ENCODE data around the gene PLPP1. TPM values are rescaled to one million over a fixed set of nuclear protein-coding genes. Genes with fewer than 3 reads are reported as not detected.

PLPP1 gene
- total and polyA plus RNA-seq, 2 experiments from 2014 or later = 63.5 to 78.6 TPM

- no peak overlapping the region for H2AFZ ChIP-seq
- in situ Hi-C loops (cut with MboI) = no loop called here
- H3K9me2 ChIP-seq (ENCODE audit: insufficient read depth) = no peaks in the 10 kb centered on the region
- TF ChIP-seq EZH2 (IDR thresholded peaks at IDR 0.05; ENCODE audit: insufficient read depth, poor library complexity, severe bottlenecking) (no peak), EZH2phosphoT487 (IDR thresholded peaks at IDR 0.05; ENCODE audit: insufficient read depth, low read depth) (no peak)
- peak overlapping the region; percentile 70 for H3K27ac ChIP-seq
- no peaks in the 10 kb centered on the region for H4K20me1 ChIP-seq (ENCODE audit: insufficient read depth)
- peaks cover 69% of the 10 kb centered on the region for H3K79me2 ChIP-seq (ENCODE audit: insufficient read depth)
- peak; percentile 86 for DNase-seq
- H3K27me3 ChIP-seq (replicated peaks; ENCODE audit: insufficient read depth) = no peaks in the 10 kb centered on the region
- H3K4me1 ChIP-seq (ENCODE audit: insufficient read depth) = peaks cover 30% of the 10 kb centered on the region
- H3K4me2 ChIP-seq (ENCODE audit: unreplicated experiment) = peak overlapping the region; percentile 59
- peaks cover 19% of the 10 kb centered on the region for H3F3A ChIP-seq (ENCODE audit: insufficient read depth)
- no peaks in the 10 kb centered on the region for H3K9me3 ChIP-seq (ENCODE audit: low read depth)
- 26 to 36% methylated on average over 3 of the region's 3 CpGs for WGBS, 2 experiments (ENCODE audit: low coverage in 1 of 2, low lambda C conversion rate in 2 of 2, missing lambda C conversion rate in 2 of 2)
- H3K4me3 ChIP-seq = peak overlapping the region; percentile 27
- H3K36me3 ChIP-seq (ENCODE audit: low read depth) = no peaks in the 10 kb centered on the region
- H3K9ac ChIP-seq = no peak overlapping the region
Measured at GRCh38 chr5:55480781-55481180, 54.0 kb downstream of the PLPP1 start.

- DNase-seq = no peak
- no peak overlapping the region for H2AFZ ChIP-seq
- no peaks in the 10 kb centered on the region for H4K20me1 ChIP-seq (ENCODE audit: insufficient read depth)
- TF ChIP-seq EZH2 (IDR thresholded peaks at IDR 0.05; ENCODE audit: insufficient read depth, poor library complexity, severe bottlenecking) = no peak
- TF ChIP-seq EZH2phosphoT487 (IDR thresholded peaks at IDR 0.05; ENCODE audit: insufficient read depth, low read depth) = no peak
- no peaks in the 10 kb centered on the region for H3K9me3 ChIP-seq (ENCODE audit: low read depth)
- H3F3A ChIP-seq (ENCODE audit: insufficient read depth) = no peaks in the 10 kb centered on the region
- no peaks in the 10 kb centered on the region for H3K27me3 ChIP-seq (replicated peaks; ENCODE audit: insufficient read depth)
- WGBS, 2 experiments (ENCODE audit: low coverage in 1 of 2, low lambda C conversion rate in 2 of 2, missing lambda C conversion rate in 2 of 2) = 61 to 75% methylated on average over 1 of the region's 1 CpG
- H3K4me2 ChIP-seq (ENCODE audit: unreplicated experiment) = no peak overlapping the region
- H3K4me3 ChIP-seq = no peak overlapping the region
- in situ Hi-C loops (cut with MboI) = no loop called here
- H3K27ac ChIP-seq = no peak overlapping the region
- 0 out of 2 replicates have a peak, but pooled peaks cover 6% of the 10 kb centered on the region for H3K4me1 ChIP-seq (ENCODE audit: insufficient read depth)
- no peaks in the 10 kb centered on the region for H3K9me2 ChIP-seq (ENCODE audit: insufficient read depth)
- 0 out of 2 replicates have a peak, but pooled peaks cover 3% of the 10 kb centered on the region for H3K36me3 ChIP-seq (ENCODE audit: low read depth)
- peaks cover 22% of the 10 kb centered on the region for H3K79me2 ChIP-seq (ENCODE audit: insufficient read depth)
- H3K9ac ChIP-seq = no peak overlapping the region
Measured at GRCh38 chr5:55472642-55473041, 62.1 kb downstream of the PLPP1 start.

- 0 out of 2 replicates have a peak, but pooled peaks cover 4% of the 10 kb centered on the region for H3K36me3 ChIP-seq (ENCODE audit: low read depth)
- no peak overlapping the region for H3K9ac ChIP-seq
- H3K79me2 ChIP-seq (ENCODE audit: insufficient read depth) = peaks cover 17% of the 10 kb centered on the region
- no peaks in the 10 kb centered on the region for H3F3A ChIP-seq (ENCODE audit: insufficient read depth)
- 96 to 100% methylated on average over 1 of the region's 1 CpG for WGBS, 2 experiments (ENCODE audit: low coverage in 1 of 2, low lambda C conversion rate in 2 of 2, missing lambda C conversion rate in 2 of 2)
- H3K4me1 ChIP-seq (ENCODE audit: insufficient read depth) = 0 out of 2 replicates have a peak, but pooled peaks cover under 1% of the 10 kb centered on the region
- no peak for TF ChIP-seq EZH2phosphoT487 (IDR thresholded peaks at IDR 0.05; ENCODE audit: insufficient read depth, low read depth)
- TF ChIP-seq EZH2 (IDR thresholded peaks at IDR 0.05; ENCODE audit: insufficient read depth, poor library complexity, severe bottlenecking) = no peak
- H3K27ac ChIP-seq = no peak overlapping the region
- H2AFZ ChIP-seq = no peak overlapping the region
- H3K27me3 ChIP-seq (replicated peaks; ENCODE audit: insufficient read depth) = no peaks in the 10 kb centered on the region
- no peaks in the 10 kb centered on the region for H3K9me3 ChIP-seq (ENCODE audit: low read depth)
- no peak overlapping the region for H3K4me3 ChIP-seq
- DNase-seq = no peak
- no peak overlapping the region for H3K4me2 ChIP-seq (ENCODE audit: unreplicated experiment)
- H3K9me2 ChIP-seq (ENCODE audit: insufficient read depth) = no peaks in the 10 kb centered on the region
- H4K20me1 ChIP-seq (ENCODE audit: insufficient read depth) = no peaks in the 10 kb centered on the region
- in situ Hi-C loops (cut with MboI) = no loop called here
Measured at GRCh38 chr5:55471468-55471867, 63.3 kb downstream of the PLPP1 start.

- H3K27ac ChIP-seq = no peak overlapping the region
Measured at GRCh38 chr5:55470282-55470681, 64.5 kb downstream of the PLPP1 start.

GRCh38 chr5:55469839-55470238 lies 64.9 kb downstream of the PLPP1 start:
- peaks cover 11% of the 10 kb centered on the region; the same call in 1 of the 2 replicates for H3K36me3 ChIP-seq (ENCODE audit: low read depth)
- H3K4me1 ChIP-seq (ENCODE audit: insufficient read depth) = no peaks in the 10 kb centered on the region
- H3F3A ChIP-seq (ENCODE audit: insufficient read depth) = no peaks in the 10 kb centered on the region
- no peak overlapping the region for H3K4me3 ChIP-seq
- peaks cover 9% of the 10 kb centered on the region for H3K79me2 ChIP-seq (ENCODE audit: insufficient read depth)
- in situ Hi-C loops (cut with MboI) = no loop called here
- no peak for DNase-seq
- H3K4me2 ChIP-seq (ENCODE audit: unreplicated experiment) = no peak overlapping the region
- no peaks in the 10 kb centered on the region for H3K27me3 ChIP-seq (replicated peaks; ENCODE audit: insufficient read depth)
- H4K20me1 ChIP-seq (ENCODE audit: insufficient read depth) = no peaks in the 10 kb centered on the region
- H3K9me3 ChIP-seq (ENCODE audit: low read depth) = no peaks in the 10 kb centered on the region
- H2AFZ ChIP-seq = no peak overlapping the region
- H3K9ac ChIP-seq = no peak overlapping the region
- no peak for TF ChIP-seq EZH2phosphoT487 (IDR thresholded peaks at IDR 0.05; ENCODE audit: insufficient read depth, low read depth)
- TF ChIP-seq EZH2 (IDR thresholded peaks at IDR 0.05; ENCODE audit: insufficient read depth, poor library complexity, severe bottlenecking) = no peak
- no peak overlapping the region for H3K27ac ChIP-seq
- H3K9me2 ChIP-seq (ENCODE audit: insufficient read depth) = no peaks in the 10 kb centered on the region

More at GRCh38 chr5:55470282-55470681, 64.5 kb downstream of the PLPP1 start:
- WGBS, 2 experiments (ENCODE audit: low coverage in 1 of 2, low lambda C conversion rate in 2 of 2, missing lambda C conversion rate in 2 of 2) = 95 to 100% methylated on average over 1 of the region's 1 CpG
- Histone ChIP-seq H2AFZ (no peak overlapping the region), H4K20me1 (ENCODE audit: insufficient read depth) (no peaks in the 10 kb centered on the region), H3K27me3 (replicated peaks; ENCODE audit: insufficient read depth) (no peaks in the 10 kb centered on the region), H3K9ac (no peak overlapping the region), H3K4me3 (no peak overlapping the region), H3K79me2 (ENCODE audit: insufficient read depth) (peaks cover 13% of the 10 kb centered on the region), H3K9me2 (ENCODE audit: insufficient read depth) (no peaks in the 10 kb centered on the region), H3F3A (ENCODE audit: insufficient read depth) (no peaks in the 10 kb centered on the region), H3K9me3 (ENCODE audit: low read depth) (no peaks in the 10 kb centered on the region), H3K36me3 (ENCODE audit: low read depth) (peaks cover 11% of the 10 kb centered on the region; the same call in 1 of the 2 replicates), H3K4me1 (ENCODE audit: insufficient read depth) (no peaks in the 10 kb centered on the region), H3K4me2 (ENCODE audit: unreplicated experiment) (no peak overlapping the region)
- in situ Hi-C loops (cut with MboI) = no loop called here
- TF ChIP-seq EZH2 (IDR thresholded peaks at IDR 0.05; ENCODE audit: insufficient read depth, poor library complexity, severe bottlenecking) (no peak), EZH2phosphoT487 (IDR thresholded peaks at IDR 0.05; ENCODE audit: insufficient read depth, low read depth) (no peak)
- no peak for DNase-seq

Measured in GM23248 (cell line).